22Rv1 (cell line): ENCODE data around the gene SHBG.

Experiments
- H3K27ac ChIP-seq: fragments of 450-650 bp; 2 replicates; pipeline ENCODE4 v1.5.1; 2017
- ZFX ChIP-seq: fragments of 450-650 bp; IDR thresholded peaks from 2 replicates; pipeline ENCODE4 v1.6.1; 2017; ENCODE audit warnings: antibody characterized with exemption, borderline replicate concordance
- TF ChIP-seq, protein P1 (sequence below): fragments of 450-650 bp; IDR thresholded peaks from 2 replicates; pipeline ENCODE4 v1.5.1; 2017; ENCODE audit warnings: mild to moderate bottlenecking

SHBG gene

DNA sequence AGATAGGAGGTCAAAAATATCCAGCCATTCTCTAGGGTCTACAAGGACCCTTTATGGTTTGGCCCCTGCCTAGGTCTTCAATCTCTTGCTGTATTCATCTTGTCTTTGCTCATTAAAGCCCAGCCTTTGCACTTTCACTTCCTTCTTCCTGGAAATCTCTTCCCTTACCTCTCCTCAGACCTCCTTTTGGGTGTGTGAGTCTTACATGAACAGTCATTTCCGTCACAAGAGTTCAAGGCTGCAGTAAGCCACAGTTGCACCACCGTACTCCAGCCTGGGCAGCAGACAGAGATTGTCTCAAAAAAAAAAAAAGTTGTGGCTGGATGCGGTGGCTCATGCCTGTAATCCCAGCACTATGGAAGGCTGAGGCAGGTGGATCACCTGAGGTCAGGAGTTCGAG is 14.8 kb downstream of the SHBG start:
- no peak overlapping the region for H3K27ac ChIP-seq
- TF ChIP-seq, protein P1, sequence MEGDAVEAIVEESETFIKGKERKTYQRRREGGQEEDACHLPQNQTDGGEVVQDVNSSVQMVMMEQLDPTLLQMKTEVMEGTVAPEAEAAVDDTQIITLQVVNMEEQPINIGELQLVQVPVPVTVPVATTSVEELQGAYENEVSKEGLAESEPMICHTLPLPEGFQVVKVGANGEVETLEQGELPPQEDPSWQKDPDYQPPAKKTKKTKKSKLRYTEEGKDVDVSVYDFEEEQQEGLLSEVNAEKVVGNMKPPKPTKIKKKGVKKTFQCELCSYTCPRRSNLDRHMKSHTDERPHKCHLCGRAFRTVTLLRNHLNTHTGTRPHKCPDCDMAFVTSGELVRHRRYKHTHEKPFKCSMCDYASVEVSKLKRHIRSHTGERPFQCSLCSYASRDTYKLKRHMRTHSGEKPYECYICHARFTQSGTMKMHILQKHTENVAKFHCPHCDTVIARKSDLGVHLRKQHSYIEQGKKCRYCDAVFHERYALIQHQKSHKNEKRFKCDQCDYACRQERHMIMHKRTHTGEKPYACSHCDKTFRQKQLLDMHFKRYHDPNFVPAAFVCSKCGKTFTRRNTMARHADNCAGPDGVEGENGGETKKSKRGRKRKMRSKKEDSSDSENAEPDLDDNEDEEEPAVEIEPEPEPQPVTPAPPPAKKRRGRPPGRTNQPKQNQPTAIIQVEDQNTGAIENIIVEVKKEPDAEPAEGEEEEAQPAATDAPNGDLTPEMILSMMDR = no peak
- no peak for TF ChIP-seq ZFX

GRCh38 chr17:7646457-7646856 is 16.5 kb downstream of the SHBG start:
- TF ChIP-seq ZFX = no peak
- no peak overlapping the region for H3K27ac ChIP-seq

DNA sequence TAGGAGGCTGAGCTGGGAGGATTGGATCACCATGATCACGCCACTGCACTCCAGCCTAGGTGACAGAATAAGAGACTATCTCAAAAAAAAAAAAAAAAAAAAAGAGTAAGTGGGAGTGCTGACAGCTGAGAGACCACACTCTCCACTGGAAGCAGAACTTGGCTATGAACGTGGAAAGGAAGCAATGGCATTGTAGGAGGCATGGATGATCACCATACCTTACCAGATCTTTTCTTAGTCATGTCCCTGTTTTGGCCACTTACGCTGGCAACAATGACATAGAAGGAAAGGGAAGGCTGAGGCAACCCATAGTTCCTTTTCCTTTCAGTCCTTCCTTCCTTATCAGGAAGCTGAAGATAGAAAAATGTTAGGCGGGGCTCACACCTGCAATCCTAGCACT is 17.1 kb downstream of the SHBG start:
- no peak overlapping the region for H3K27ac ChIP-seq
- no peak for TF ChIP-seq ZFX
- TF ChIP-seq, protein P1 = no peak

DNA sequence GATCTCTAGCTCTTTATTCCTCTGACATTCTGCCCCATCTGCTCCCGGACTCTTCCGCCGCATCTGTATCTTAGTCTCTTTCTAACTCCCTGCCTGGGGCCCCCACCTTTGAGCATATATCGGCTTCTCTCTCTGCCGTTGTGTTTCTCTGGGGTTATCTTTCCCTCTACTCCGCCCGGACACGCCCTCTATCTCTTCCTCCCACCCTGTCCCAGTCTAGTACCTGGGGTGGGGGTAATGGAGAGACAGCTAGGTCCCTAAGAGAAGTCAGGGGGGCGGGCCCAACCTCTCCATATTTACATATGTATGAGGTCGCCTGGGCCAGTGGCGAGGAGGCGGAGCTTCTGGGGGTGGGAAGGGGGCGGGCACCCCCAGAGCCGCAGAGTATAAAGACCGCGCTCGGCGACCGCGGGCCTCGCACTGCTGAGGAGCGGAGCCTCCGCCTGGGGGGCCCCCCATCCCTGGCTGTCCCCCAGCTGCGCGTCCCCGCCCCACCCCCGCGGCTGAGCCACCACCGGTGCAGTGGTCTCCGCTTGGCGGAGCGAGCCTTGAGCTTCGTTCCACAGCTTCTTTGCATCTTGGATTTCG is 20.7 kb downstream of the SHBG start, which contains the start of gene ATP1B2:
TSS of gene ATP1B2 (plus strand) at position 418 of the 588 bp plus-strand sequence. CDS start 593 bp downstream, outside the sequence.
- TF ChIP-seq, protein P1 = no peak
- no peak for TF ChIP-seq ZFX
- H3K27ac ChIP-seq = no peak within 1 kb of the TSS

DNA sequence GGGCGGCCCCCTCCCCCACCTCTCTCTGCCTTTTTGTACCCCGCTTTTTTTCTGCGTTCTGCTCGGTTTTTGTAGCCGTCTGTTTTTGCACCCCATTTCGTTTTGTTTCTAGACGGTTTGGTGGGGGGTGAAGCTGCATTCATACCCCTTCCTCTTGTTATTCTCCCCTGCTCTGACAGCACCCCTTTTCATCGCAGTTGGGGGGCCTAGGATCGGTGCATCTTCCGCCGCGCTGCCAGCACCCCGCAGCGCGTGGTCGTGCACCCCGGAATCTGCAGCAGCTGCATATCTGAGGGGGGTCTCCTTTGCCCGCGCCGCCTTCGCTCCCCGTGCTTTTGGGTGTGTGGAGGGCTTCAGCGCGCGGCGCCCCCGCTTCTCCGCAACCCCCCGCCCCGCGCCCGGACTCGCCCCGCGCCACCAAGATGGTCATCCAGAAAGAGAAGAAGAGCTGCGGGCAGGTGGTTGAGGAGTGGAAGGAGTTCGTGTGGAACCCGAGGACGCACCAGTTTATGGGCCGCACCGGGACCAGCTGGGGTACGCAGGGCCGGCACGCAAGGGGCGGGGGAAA is 21.2 kb downstream of the SHBG start:
- TF ChIP-seq, protein P1 = no peak
- TF ChIP-seq ZFX = no peak
- no peak overlapping the region for H3K27ac ChIP-seq

GRCh38 chr17:7651665-7652387 is 21.9 kb downstream of the SHBG start:
- no peak for TF ChIP-seq ZFX
- TF ChIP-seq, protein P1 = no peak
- no peak overlapping the region for H3K27ac ChIP-seq

DNA sequence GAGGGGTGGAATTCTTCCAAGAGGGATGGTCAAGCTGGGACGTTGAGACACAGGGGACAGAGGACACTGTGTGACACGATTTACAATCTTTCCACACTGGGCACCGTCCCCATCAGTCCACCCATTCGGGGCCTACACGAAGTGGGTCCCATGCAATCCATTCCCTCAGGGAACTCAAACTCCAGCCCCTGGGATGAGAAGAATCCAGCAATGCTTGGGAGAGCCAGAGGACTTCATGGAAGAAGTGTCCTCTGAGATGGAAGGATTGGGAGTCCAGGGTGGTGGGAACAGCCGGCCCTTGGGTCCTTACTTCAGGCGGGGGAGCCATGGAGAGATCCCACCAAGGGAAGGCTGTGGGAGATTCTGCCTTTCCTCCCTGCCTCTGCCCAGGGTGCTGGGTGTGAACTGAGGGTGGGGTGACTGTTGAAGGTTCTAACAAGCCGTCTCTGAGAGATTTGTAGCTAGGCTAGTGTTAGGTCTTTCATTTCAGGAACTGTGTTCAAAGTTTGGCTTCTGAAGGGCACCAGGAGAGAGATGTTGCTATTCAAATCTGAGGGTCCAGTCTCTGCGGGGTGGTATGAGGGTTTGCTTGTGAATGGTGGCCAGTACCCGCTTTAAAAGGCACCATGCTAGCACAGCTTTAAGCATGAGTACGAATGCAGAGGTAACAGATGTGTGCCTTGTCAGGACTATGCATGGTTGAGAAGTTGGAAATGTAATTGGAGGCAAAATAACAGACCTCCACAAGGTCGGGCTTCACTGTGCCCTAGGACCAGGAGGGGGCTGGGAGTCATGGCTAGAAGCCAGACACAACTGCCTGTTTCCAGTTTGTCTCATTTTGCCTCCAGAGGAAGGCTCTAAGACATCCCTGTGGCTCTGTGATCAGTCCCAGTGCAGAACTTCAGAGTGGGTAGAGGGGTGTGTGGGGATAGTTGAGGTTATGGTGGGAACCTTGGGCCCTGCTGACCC is 22.7 kb downstream of the SHBG start:
- TF ChIP-seq, protein P1 = no peak
- no peak for TF ChIP-seq ZFX
- H3K27ac ChIP-seq = no peak overlapping the region
